Measurements from ENCODE around the gene PITPNC1.

- TF ChIP-seq, protein P1, sequence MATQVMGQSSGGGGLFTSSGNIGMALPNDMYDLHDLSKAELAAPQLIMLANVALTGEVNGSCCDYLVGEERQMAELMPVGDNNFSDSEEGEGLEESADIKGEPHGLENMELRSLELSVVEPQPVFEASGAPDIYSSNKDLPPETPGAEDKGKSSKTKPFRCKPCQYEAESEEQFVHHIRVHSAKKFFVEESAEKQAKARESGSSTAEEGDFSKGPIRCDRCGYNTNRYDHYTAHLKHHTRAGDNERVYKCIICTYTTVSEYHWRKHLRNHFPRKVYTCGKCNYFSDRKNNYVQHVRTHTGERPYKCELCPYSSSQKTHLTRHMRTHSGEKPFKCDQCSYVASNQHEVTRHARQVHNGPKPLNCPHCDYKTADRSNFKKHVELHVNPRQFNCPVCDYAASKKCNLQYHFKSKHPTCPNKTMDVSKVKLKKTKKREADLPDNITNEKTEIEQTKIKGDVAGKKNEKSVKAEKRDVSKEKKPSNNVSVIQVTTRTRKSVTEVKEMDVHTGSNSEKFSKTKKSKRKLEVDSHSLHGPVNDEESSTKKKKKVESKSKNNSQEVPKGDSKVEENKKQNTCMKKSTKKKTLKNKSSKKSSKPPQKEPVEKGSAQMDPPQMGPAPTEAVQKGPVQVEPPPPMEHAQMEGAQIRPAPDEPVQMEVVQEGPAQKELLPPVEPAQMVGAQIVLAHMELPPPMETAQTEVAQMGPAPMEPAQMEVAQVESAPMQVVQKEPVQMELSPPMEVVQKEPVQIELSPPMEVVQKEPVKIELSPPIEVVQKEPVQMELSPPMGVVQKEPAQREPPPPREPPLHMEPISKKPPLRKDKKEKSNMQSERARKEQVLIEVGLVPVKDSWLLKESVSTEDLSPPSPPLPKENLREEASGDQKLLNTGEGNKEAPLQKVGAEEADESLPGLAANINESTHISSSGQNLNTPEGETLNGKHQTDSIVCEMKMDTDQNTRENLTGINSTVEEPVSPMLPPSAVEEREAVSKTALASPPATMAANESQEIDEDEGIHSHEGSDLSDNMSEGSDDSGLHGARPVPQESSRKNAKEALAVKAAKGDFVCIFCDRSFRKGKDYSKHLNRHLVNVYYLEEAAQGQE (IDR thresholded peaks at IDR 0.05; ENCODE audit: insufficient read depth in 1 of 2, low read depth in 2 of 2, low read length in 2 of 2), result no peak
- no peak for TF ChIP-seq POLR2AphosphoS5 (IDR thresholded peaks at IDR 0.05; ENCODE audit: low read depth, low read length)
- no peak for TF ChIP-seq SIN3A (IDR thresholded peaks at IDR 0.05; ENCODE audit: borderline replicate concordance, insufficient read depth, low read length)
- no peak for TF ChIP-seq TAF1 (IDR thresholded peaks at IDR 0.05; ENCODE audit: borderline replicate concordance, insufficient read depth, low read length)
These were observed 23.0 kb upstream of the PITPNC1 start for GRCh38 chr17:67353929-67354574.

All from PFSK-1 (cell line).